Chondrocyte (in vitro differentiated cells): ENCODE data around the gene RALGPS1. TPM values are rescaled to one million over a fixed set of nuclear protein-coding genes. Genes with fewer than 3 reads are reported as not detected.

Source experiments
- DNase-seq: peaks from one replicate; pipeline ENCODE4 v3.0.0; 2021; ENCODE audit warnings: mixed read lengths, low spot score
- H3K27ac Mint-ChIP-seq: one replicate; pipeline ENCODE4 v1.8.0; 2021; ENCODE audit warnings: mild to moderate bottlenecking, moderate library complexity, mixed read lengths; ENCODE audit not compliant: unreplicated experiment
- H3K27me3 Mint-ChIP-seq: 2 replicates; pipeline ENCODE4 v1.8.0; 2021; ENCODE audit warnings: low read depth, mixed read lengths
- H3K36me3 Mint-ChIP-seq: 2 replicates; pipeline ENCODE4 v1.8.0; 2021; ENCODE audit warnings: low read depth, mixed read lengths
- H3K4me1 Mint-ChIP-seq: 2 replicates; pipeline ENCODE4 v1.8.0; 2021; ENCODE audit warnings: low read depth, mild to moderate bottlenecking, mixed read lengths
- H3K4me3 Mint-ChIP-seq: one replicate; pipeline ENCODE4 v1.8.0; 2021; ENCODE audit warnings: mild to moderate bottlenecking, moderate library complexity, mixed read lengths; ENCODE audit not compliant: unreplicated experiment
- H3K9me3 Mint-ChIP-seq: 2 replicates; pipeline ENCODE4 v1.8.0; 2021; ENCODE audit warnings: low read depth, mixed read lengths
- total RNA-seq: library from RNA; stranded (reverse); gene quantifications from 3 replicates; pipeline ENCODE4 v1.2.1, GENCODE V29; 2021
- TF ChIP-seq, protein P1 (sequence below): fragments of 200-600 bp; sonication (generic); IDR thresholded peaks from 2 replicates; pipeline ENCODE4 v1.5.0; 2021; ENCODE audit warnings: antibody characterized with exemption, mild to moderate bottlenecking, moderate library complexity

RALGPS1 gene
- total RNA-seq, 1 donor from 2014 or later, result 8.1 TPM

DNA sequence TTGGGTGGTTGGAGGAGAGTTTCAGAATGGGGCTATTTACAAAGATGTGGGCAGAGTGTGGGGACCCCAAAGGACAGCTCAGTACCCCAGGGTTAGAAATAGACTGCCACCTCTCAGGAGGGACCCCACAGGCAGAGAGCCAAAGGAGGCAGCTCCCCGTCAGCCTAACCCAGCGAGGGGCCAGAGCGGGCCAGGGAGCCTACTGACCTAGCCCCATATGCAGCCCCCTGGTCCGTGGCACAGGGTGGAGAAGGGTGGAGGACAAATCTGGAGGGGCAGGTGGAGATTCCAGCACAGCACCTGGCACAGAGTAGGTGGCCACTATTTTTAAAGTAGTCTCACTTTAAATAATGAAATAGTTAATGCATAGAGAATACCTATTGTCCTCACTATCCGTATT is 275.0 kb downstream of the RALGPS1 start:
- TF ChIP-seq, protein P1, sequence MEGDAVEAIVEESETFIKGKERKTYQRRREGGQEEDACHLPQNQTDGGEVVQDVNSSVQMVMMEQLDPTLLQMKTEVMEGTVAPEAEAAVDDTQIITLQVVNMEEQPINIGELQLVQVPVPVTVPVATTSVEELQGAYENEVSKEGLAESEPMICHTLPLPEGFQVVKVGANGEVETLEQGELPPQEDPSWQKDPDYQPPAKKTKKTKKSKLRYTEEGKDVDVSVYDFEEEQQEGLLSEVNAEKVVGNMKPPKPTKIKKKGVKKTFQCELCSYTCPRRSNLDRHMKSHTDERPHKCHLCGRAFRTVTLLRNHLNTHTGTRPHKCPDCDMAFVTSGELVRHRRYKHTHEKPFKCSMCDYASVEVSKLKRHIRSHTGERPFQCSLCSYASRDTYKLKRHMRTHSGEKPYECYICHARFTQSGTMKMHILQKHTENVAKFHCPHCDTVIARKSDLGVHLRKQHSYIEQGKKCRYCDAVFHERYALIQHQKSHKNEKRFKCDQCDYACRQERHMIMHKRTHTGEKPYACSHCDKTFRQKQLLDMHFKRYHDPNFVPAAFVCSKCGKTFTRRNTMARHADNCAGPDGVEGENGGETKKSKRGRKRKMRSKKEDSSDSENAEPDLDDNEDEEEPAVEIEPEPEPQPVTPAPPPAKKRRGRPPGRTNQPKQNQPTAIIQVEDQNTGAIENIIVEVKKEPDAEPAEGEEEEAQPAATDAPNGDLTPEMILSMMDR, result no peak
- no peak overlapping the region for H3K4me3 Mint-ChIP-seq
- DNase-seq, result peak; percentile 85
- H3K27ac Mint-ChIP-seq, result no peak overlapping the region
- peaks cover 4% of the 10 kb centered on the region for H3K27me3 Mint-ChIP-seq
- H3K4me1 Mint-ChIP-seq, result peaks cover 37% of the 10 kb centered on the region
- H3K36me3 Mint-ChIP-seq, result peaks cover 1% of the 10 kb centered on the region
- H3K9me3 Mint-ChIP-seq, result no peaks in the 10 kb centered on the region

DNA sequence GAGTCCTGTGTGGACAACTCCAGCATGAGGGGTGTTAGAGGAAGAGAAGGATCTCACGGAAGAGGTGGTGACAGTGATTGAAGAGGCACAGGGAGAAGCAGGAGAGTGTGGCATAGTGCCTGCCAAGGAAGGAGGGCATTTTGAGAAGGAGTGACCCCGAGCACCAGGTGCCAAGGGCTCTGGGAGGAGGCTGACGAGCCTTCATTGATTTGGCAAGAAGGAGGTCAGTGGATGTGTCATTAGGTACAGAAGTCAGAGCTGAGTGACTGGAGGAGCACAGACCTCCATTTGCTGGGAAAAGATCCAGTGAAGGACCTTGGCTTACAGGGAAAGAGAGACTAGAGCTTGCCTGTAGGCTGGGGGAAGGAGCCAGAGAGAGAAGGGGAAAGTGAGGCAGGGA is 278.2 kb downstream of the RALGPS1 start:
- no peaks in the 10 kb centered on the region for H3K9me3 Mint-ChIP-seq
- no peak for DNase-seq
- TF ChIP-seq, protein P1, result no peak
- peaks cover 4% of the 10 kb centered on the region for H3K27me3 Mint-ChIP-seq
- H3K4me1 Mint-ChIP-seq, result peaks cover 16% of the 10 kb centered on the region
- H3K36me3 Mint-ChIP-seq, result peaks cover 1% of the 10 kb centered on the region
- no peak overlapping the region for H3K27ac Mint-ChIP-seq
- H3K4me3 Mint-ChIP-seq, result no peak overlapping the region

DNA sequence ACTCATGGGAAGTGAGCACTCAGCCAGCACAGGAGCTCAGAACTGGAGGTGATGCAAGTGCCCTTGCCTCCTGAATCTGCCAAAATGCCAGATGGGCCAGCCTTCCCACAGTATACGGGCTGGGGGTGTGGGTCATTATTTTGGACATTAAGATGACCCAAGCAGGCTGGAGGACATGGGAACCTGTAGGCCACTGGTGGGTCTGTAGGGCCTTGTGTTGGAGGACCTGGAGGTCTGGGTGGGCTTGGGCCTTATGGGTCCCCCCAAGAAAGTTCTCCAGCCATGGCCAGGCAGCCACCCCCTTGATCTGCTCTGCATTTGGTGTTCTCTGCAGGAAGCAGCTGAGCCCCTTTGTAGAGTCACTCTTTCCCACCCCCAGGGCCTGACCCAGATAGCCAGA is 278.9 kb downstream of the RALGPS1 start:
- H3K4me1 Mint-ChIP-seq, result peaks cover 19% of the 10 kb centered on the region
- TF ChIP-seq, protein P1, result no peak
- peak; percentile 61 for DNase-seq
- H3K27ac Mint-ChIP-seq, result no peak overlapping the region
- H3K9me3 Mint-ChIP-seq, result no peaks in the 10 kb centered on the region
- H3K27me3 Mint-ChIP-seq, result peaks cover 4% of the 10 kb centered on the region
- no peak overlapping the region for H3K4me3 Mint-ChIP-seq
- peaks cover 1% of the 10 kb centered on the region for H3K36me3 Mint-ChIP-seq

DNA sequence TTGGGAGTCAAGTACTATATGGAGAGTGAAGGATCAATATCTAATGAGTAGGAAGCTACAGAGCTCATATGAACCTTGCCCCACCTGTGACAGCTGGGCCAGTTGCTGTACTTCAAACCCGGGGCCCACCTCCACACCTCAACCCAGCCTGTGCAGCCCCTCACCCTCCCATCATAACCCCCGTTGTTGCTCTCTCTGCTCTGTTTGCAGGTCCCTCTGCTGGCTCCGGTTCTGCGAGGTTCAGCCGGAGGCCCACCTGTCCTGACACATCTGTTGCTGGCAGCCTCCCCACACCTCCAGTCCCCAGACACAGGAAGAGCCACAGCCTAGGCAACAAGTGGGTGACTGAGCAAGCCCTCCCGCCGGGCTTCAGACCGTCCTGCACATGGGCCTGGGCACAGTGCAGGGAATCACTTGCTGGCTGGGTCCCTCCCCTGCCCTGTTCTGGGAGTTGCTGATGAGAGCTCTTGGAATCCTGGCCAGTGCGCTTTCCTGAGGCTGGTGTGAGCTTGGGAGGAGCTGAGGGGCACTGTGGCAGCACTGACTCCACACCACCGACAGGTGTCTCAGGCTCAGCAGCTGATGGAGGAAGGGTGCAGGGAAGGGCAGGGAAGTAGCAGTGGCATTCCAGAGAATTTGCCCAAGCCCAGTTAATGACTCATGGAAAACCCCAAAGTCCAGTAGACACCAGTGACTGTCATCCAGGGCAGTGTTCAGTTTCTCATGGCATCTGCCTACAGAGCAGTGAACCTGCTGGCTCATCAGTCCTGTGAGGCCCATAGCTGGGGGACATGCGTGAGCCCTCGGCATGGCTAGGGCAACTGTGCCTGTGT is 280.5 kb downstream of the RALGPS1 start:
- Mint-ChIP-seq H3K4me3 (no peak overlapping the region), H3K36me3 (peaks cover 1% of the 10 kb centered on the region), H3K27ac (no peak overlapping the region), H3K9me3 (no peaks in the 10 kb centered on the region), H3K4me1 (peaks cover 16% of the 10 kb centered on the region), H3K27me3 (peaks cover 4% of the 10 kb centered on the region)
- peak; percentile 73 for DNase-seq
- TF ChIP-seq, protein P1, result no peak

DNA sequence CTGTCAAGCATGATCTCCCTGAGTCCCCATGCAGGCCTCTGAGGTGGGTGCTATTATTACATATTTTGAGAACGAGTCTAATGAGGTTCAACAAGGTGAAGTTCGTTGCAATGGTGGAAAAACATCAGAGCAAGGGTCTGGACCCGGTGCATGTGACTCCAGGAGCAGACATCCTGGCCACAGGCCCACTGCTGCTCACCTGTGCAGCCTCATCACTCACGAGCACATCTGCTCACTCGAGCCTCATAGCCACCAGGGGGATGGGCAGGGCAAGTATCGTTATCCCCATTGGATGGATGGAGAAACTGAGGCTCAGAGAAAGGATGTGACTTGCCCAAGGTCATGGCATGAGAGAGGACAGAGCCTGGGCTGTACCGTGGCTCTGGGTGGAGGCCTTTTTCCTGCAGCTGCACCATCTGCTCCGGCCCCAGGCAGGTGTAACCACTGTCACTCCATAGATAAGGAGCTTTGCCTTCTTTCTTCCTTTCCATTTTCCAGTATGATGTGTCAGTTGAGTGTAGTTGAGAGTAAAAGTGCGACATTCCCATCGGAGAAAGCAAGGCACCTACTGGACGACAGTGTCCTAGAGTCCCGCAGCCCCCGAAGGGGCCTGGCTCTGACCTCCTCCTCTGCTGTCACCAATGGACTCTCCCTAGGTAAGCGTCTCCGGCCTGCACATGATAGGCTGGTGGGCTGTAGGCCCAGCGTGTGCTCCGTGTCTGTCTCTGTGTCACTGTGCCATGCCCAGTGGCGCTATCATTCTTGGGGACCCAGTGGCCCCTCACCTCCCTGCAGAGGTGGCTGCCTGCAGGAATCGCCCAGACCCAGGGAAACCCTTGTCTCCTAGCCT is 281.6 kb downstream of the RALGPS1 start:
- Mint-ChIP-seq H3K36me3 (peaks cover 1% of the 10 kb centered on the region), H3K27ac (no peak overlapping the region), H3K9me3 (no peaks in the 10 kb centered on the region), H3K4me1 (peaks cover 16% of the 10 kb centered on the region), H3K27me3 (peaks cover 4% of the 10 kb centered on the region), H3K4me3 (no peak overlapping the region)
- peak; percentile 63 for DNase-seq
- TF ChIP-seq, protein P1, result no peak
